Endothelial cell of umbilical vein (primary cell): Measurements from ENCODE around the gene CCDC91. TPM values are rescaled to one million over a fixed set of nuclear protein-coding genes. Genes with fewer than 3 reads are reported as not detected.

Experiments
- BruUV-seq: library from RNA; stranded (reverse); fragments of 400-500 nt; replicated peaks from 2 replicates; lab custom pipeline; 2021; lab: Mats Ljungman, UMichigan
- CTCF ChIA-PET: fragments of 300-600, 350-600 bp; sonication (Branson Sonifier 250); formaldehyde crosslinking; loops from one replicate; lab custom pipeline; 2021; ENCODE audit warnings: antibody characterized with exemption, inconsistent platforms; lab: Charles Lee
- POLR2A ChIA-PET: fragments of 300-600, 350-600 bp; sonication (Branson Sonifier 250); formaldehyde crosslinking; loops from one replicate; lab custom pipeline; 2021; ENCODE audit warnings: antibody characterized with exemption, inconsistent platforms; lab: Charles Lee
- DNase-seq: peaks from one replicate; pipeline ENCODE4 v3.0.0-alpha.2; 2011; ENCODE audit warnings: low read depth, low spot score
- FAIRE-seq: peaks from 2 replicates; lab custom pipeline; 2011; peaks lifted over from hg19 to GRCh38; lab: Jason Lieb, UNC
- H2AFZ ChIP-seq: 2 replicates; pipeline ENCODE4 v1.6.0; 2012; ENCODE audit warnings: low read depth, low read length, control low read depth, inconsistent platforms
- H3K27ac ChIP-seq: 2 replicates; pipeline ENCODE4 v1.5.1; 2011; ENCODE audit warnings: low read depth, mild to moderate bottlenecking, control low read depth, low read length, moderate library complexity; ENCODE audit not compliant: insufficient read depth
- H3K27me3 ChIP-seq, 2 experiments: 2 replicates each; pipeline versions ENCODE4 v1.6.0 to v1.6.1; 2011; ENCODE audit warnings: low read length in 2 of 2, mixed read lengths in 1 of 2; ENCODE audit not compliant: control insufficient read depth in 2 of 2, insufficient read depth in 2 of 2
- H3K36me3 ChIP-seq, 2 experiments: 2 replicates in 1 of 2; 3 replicates in 1 of 2; pipeline ENCODE4 v1.5.1; 2011; ENCODE audit warnings: low read length in 2 of 2, mild to moderate bottlenecking in 1 of 2, moderate library complexity in 1 of 2; ENCODE audit not compliant: control insufficient read depth in 2 of 2, insufficient read depth in 2 of 2; ENCODE audit errors: extremely low read depth in 1 of 2
- H3K4me1 ChIP-seq: 3 replicates; pipeline ENCODE4 v1.5.1; 2011; ENCODE audit warnings: mild to moderate bottlenecking, low read length; ENCODE audit not compliant: control insufficient read depth, insufficient read depth; ENCODE audit errors: extremely low read depth
- H3K4me2 ChIP-seq: 2 replicates; pipeline ENCODE4 v1.6.1; 2011; ENCODE audit warnings: low read length, control low read depth, mixed read lengths; ENCODE audit not compliant: insufficient read depth
- H3K4me3 ChIP-seq, 3 experiments: fragments of 200-600 bp in 1 of 3; sonication (generic), shearing (Covaris generic) in 1 of 3; replicated peaks in 1 of 3; 2 replicates each; pipeline ENCODE4 v1.5.1; 2011 to 2016; ENCODE audit warnings: control low read depth in 3 of 3, low read length in 3 of 3, mild to moderate bottlenecking in 2 of 3, inconsistent platforms in 1 of 3, low read depth in 1 of 3, moderate library complexity in 1 of 3; ENCODE audit not compliant: insufficient read depth in 1 of 3
- H3K79me2 ChIP-seq: 2 replicates; pipeline ENCODE4 v1.6.0; 2012; ENCODE audit warnings: low read length, inconsistent platforms; ENCODE audit not compliant: control insufficient read depth, insufficient read depth
- H3K9ac ChIP-seq: replicated peaks from 2 replicates; pipeline ENCODE3; 2011; ENCODE audit warnings: low read length, control low read depth; ENCODE audit not compliant: insufficient read depth; ENCODE audit errors: extremely low read depth
- H3K9me1 ChIP-seq: replicated peaks from 3 replicates; pipeline ENCODE4 v1.6.0; 2011; ENCODE audit warnings: mild to moderate bottlenecking, low read length; ENCODE audit not compliant: control insufficient read depth, insufficient read depth; ENCODE audit errors: extremely low read depth
- H3K9me3 ChIP-seq: replicated peaks from 2 replicates; pipeline ENCODE4 v1.5.1; 2012; ENCODE audit warnings: low read length, inconsistent platforms; ENCODE audit not compliant: control insufficient read depth, insufficient read depth
- H4K20me1 ChIP-seq: replicated peaks from 2 replicates; pipeline ENCODE3; 2011; ENCODE audit warnings: mild to moderate bottlenecking, low read length; ENCODE audit not compliant: control insufficient read depth, insufficient read depth; ENCODE audit errors: extremely low read depth
- CTCF ChIP-seq, 2 donors: IDR thresholded peaks; 1 replicate in 1 of 2; 2 replicates in 1 of 2; pipeline ENCODE4 v1.5.1; 2011; ENCODE audit warnings: low read length in 2 of 2, mild to moderate bottlenecking in 2 of 2, moderate library complexity in 2 of 2, control low read depth in 1 of 2, inconsistent platforms in 1 of 2, low read depth in 1 of 2; ENCODE audit not compliant: insufficient read depth in 1 of 2; ENCODE audit errors: extremely low read depth in 1 of 2
- EZH2 ChIP-seq: IDR thresholded peaks from 2 replicates; pipeline ENCODE4 v1.6.1; 2012; ENCODE audit warnings: borderline replicate concordance, low read depth, mild to moderate bottlenecking, moderate library complexity, low read length, inconsistent platforms; ENCODE audit not compliant: severe bottlenecking
- FOS ChIP-seq: IDR thresholded peaks from 2 replicates; pipeline ENCODE4 v1.6.1; 2011; ENCODE audit warnings: mild to moderate bottlenecking, low read length, moderate library complexity, borderline replicate concordance; ENCODE audit not compliant: insufficient read depth
- GATA2 ChIP-seq: IDR thresholded peaks from 2 replicates; pipeline ENCODE4 v1.7.0; 2011; ENCODE audit warnings: low read depth, mild to moderate bottlenecking, moderate library complexity, mixed read lengths, low read length; ENCODE audit not compliant: insufficient read length, insufficient read depth
- JUN ChIP-seq: IDR thresholded peaks from 2 replicates; pipeline ENCODE4 v1.6.1; 2011; ENCODE audit warnings: borderline replicate concordance, low read depth; ENCODE audit not compliant: insufficient read length, insufficient read depth
- MAX ChIP-seq: IDR thresholded peaks from 2 replicates; pipeline ENCODE4 v1.6.1; 2011; ENCODE audit not compliant: insufficient read depth, insufficient read length
- MYC ChIP-seq: IDR thresholded peaks from one replicate; pipeline ENCODE4 v1.6.1; 2011; ENCODE audit warnings: mild to moderate bottlenecking, low read depth, low read length
- POLR2A ChIP-seq: IDR thresholded peaks from 2 replicates; pipeline ENCODE4 v1.6.1; 2012; ENCODE audit warnings: low read depth, mild to moderate bottlenecking, control low read depth, low read length
- POLR2AphosphoS5 ChIP-seq: IDR thresholded peaks from 2 replicates; pipeline ENCODE4 v1.6.1; 2012; ENCODE audit warnings: low read depth, mild to moderate bottlenecking, control low read depth, low read length, moderate library complexity; ENCODE audit not compliant: insufficient read depth
- dilution Hi-C: fragments of 300-500 bp; cut with MboI; formaldehyde crosslinking; loops from one replicate; pipeline ENCODE4 v1.15.0; 2019; ENCODE audit warnings: low sequenced_read_pairs; ENCODE audit not compliant: extremely low pct_ligation_motif_present
- intact Hi-C: fragments of 100-400 bp; cut with micrococcal nuclease; formaldehyde crosslinking; loops from one replicate; pipeline ENCODE4 v1.10.0; 2022
- polyA plus RNA-seq, 4 experiments: library from polyadenylated mRNA; depleted of rRNA in 3 of 4; stranded (reverse) in 3 of 4; unstranded in 1 of 4; fragments of >200 nt; gene quantifications; 2 replicates each; pipeline versions ENCODE4 v1.2.1 to v1.2.3, GENCODE V29; 2011 to 2012; ENCODE audit warnings: missing spikeins in 1 of 4
- total RNA-seq: library from RNA; stranded (reverse); gene quantifications from 2 replicates; pipeline ENCODE4 v1.2.3, GENCODE V29; 2021

The CCDC91 gene
- total and polyA plus RNA-seq, 2 donors (not counting 3 experiments of a cell fraction or from before 2014, with no cell fraction given) = 3.8 to 10.5 TPM

- Histone ChIP-seq H3K79me2 (no peaks in the 10 kb centered on the region), H3K9ac (no peak overlapping the region), H2AFZ (no peak overlapping the region), H4K20me1 (no peaks in the 10 kb centered on the region), H3K4me2 (no peak overlapping the region), H3K4me3 (no peak overlapping the region), H3K9me1 (no peaks in the 10 kb centered on the region), H3K27me3 (no peaks in the 10 kb centered on the region), H3K27ac (no peak overlapping the region), H3K36me3 (no peaks in the 10 kb centered on the region), H3K4me1 (no peaks in the 10 kb centered on the region), H3K9me3 (no peaks in the 10 kb centered on the region)
- no TSS peak for BruUV-seq
- FAIRE-seq = no peak
- POLR2A ChIA-PET = no interaction called here
- TF ChIP-seq POLR2AphosphoS5 (no peak), EZH2 (no peak), POLR2A (no peak), GATA2 (no peak), MAX (no peak), JUN (no peak), CTCF (IDR thresholded peaks at IDR 0.05; ENCODE audit: extremely low read depth in 1 of 2, insufficient read depth in 1 of 2, low read depth in 1 of 2, low read length in 2 of 2) (no peak), FOS (no peak), MYC (no peak)
- no peak for DNase-seq
- dilution Hi-C loops (no loop called here), intact Hi-C loops (no loop called here)
- CTCF ChIA-PET = interaction anchor here (0.7 kb wide), 1 partner anchor 289 kb away, joined by 3 read pairs; no protein-coding TSS in a partner anchor
Observed at GRCh38 chr12:28583701-28584261, 393.5 kb downstream of the CCDC91 start.
